ENCODE measurements around the gene ARHGEF18. TPM values are rescaled to one million over a fixed set of nuclear protein-coding genes. Genes with fewer than 3 reads are reported as not detected.

Gene ARHGEF18
- total and polyA plus RNA-seq, 2 donors (not counting 3 experiments of a cell fraction or from before 2014, with no cell fraction given) = 12.1 to 30.7 TPM

DNA sequence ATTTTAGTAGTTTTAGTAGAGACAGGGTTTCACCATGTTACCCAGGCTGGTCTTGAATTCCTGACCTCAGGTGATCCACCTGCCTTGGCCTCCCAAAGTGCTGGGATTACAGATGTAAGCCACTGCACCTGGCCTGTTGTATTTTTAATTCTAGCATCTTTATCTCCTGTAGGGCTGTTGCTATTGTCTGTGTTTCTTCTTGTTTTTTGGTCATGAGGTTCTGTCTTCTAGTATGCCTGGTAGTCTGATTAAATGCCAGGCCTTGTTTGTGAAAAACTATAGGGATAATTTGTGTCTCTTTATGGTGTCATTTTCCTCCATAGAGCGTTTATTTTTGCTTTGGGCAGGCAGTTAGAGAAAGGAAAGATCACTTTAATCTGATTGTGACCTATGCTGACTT lies 3.1 kb downstream of the ARHGEF18 start:
- dilution Hi-C loops (cut with MboI; ENCODE audit: extremely low pct_ligation_motif_present, low sequenced_read_pairs) = no loop called here
- Histone ChIP-seq H3K9me1 (replicated peaks; ENCODE audit: control insufficient read depth, extremely low read depth, insufficient read depth, low read length) (no peaks in the 10 kb centered on the region), H3K9ac (replicated peaks; ENCODE audit: extremely low read depth, insufficient read depth, low read length) (no peak overlapping the region), H4K20me1 (replicated peaks; ENCODE audit: control insufficient read depth, extremely low read depth, insufficient read depth, low read length) (no peaks in the 10 kb centered on the region), H3K36me3 (ENCODE audit: control insufficient read depth in 2 of 2, extremely low read depth in 1 of 2, insufficient read depth in 2 of 2, low read length in 2 of 2) (no peaks in the 10 kb centered on the region), H3K27ac (ENCODE audit: insufficient read depth, low read depth, low read length) (no peak overlapping the region), H3K4me3 (replicated peaks in 1 of 3; ENCODE audit: insufficient read depth in 1 of 3, low read depth in 1 of 3, low read length in 3 of 3) (no peak overlapping the region), H3K79me2 (ENCODE audit: control insufficient read depth, insufficient read depth, low read length) (no peaks in the 10 kb centered on the region), H2AFZ (ENCODE audit: low read depth, low read length) (no peak overlapping the region), H3K27me3 (ENCODE audit: control insufficient read depth in 2 of 2, insufficient read depth in 2 of 2, low read length in 2 of 2) (no peaks in the 10 kb centered on the region), H3K4me2 (ENCODE audit: insufficient read depth, low read length) (no peak overlapping the region), H3K4me1 (ENCODE audit: control insufficient read depth, extremely low read depth, insufficient read depth, low read length) (no peaks in the 10 kb centered on the region), H3K9me3 (replicated peaks; ENCODE audit: control insufficient read depth, insufficient read depth, low read length) (no peaks in the 10 kb centered on the region)
- FAIRE-seq = no peak
- TF ChIP-seq EZH2 (IDR thresholded peaks at IDR 0.05; ENCODE audit: borderline replicate concordance, low read depth, low read length, severe bottlenecking) = no peak
- ChIA-PET POLR2A (no interaction called here), CTCF (no interaction called here)
- intact Hi-C loops (cut with micrococcal nuclease) = no loop called here
- no TSS peak for BruUV-seq (replicated peaks)
- DNase-seq (ENCODE audit: low read depth, low spot score) = no peak

DNA sequence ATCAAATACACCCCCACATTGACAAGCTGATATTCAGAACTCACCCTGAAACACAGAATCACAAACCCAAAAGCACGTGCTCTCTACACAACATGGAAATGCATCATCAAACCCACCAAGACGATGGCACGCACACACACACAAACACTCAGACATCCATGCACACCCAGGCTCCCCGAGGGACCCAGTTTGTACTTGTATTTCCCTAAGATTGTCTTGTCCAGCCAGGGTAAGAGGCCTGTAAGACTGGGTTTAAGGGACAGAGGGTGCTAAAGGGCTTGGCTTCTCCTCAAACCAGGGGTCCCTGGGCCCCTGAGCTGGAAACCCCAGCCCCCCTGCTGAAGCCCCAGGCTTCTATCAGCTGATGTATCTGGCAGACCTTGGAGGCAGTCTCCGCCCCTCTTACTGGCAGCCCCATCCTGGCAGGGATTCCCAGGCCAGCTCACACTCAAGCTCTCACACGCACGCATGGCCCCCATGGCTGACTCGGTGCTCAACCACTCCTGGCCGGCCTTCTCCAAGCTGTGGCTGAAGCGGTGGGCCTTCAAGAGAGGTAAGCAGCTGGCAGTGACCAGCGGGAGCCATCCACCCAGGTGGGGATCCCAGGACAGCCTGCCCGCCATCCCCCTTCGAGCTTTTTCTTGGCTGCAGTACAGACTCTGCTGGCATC lies 6.5 kb downstream of the ARHGEF18 start:
- Histone ChIP-seq H3K9ac (replicated peaks; ENCODE audit: extremely low read depth, insufficient read depth, low read length) (no peak overlapping the region), H3K9me3 (replicated peaks; ENCODE audit: control insufficient read depth, insufficient read depth, low read length) (no peaks in the 10 kb centered on the region), H3K9me1 (replicated peaks; ENCODE audit: control insufficient read depth, extremely low read depth, insufficient read depth, low read length) (no peaks in the 10 kb centered on the region), H2AFZ (ENCODE audit: low read depth, low read length) (no peak overlapping the region), H4K20me1 (replicated peaks; ENCODE audit: control insufficient read depth, extremely low read depth, insufficient read depth, low read length) (no peaks in the 10 kb centered on the region), H3K79me2 (ENCODE audit: control insufficient read depth, insufficient read depth, low read length) (no peaks in the 10 kb centered on the region), H3K4me3 (replicated peaks in 1 of 3; ENCODE audit: insufficient read depth in 1 of 3, low read depth in 1 of 3, low read length in 3 of 3) (no peak overlapping the region), H3K36me3 (ENCODE audit: control insufficient read depth in 2 of 2, extremely low read depth in 1 of 2, insufficient read depth in 2 of 2, low read length in 2 of 2) (no peaks in the 10 kb centered on the region), H3K27me3 (ENCODE audit: control insufficient read depth in 2 of 2, insufficient read depth in 2 of 2, low read length in 2 of 2) (peaks cover 0 to 5% of the 10 kb centered on the region in 2 experiments), H3K4me1 (ENCODE audit: control insufficient read depth, extremely low read depth, insufficient read depth, low read length) (no peaks in the 10 kb centered on the region), H3K27ac (ENCODE audit: insufficient read depth, low read depth, low read length) (no peak overlapping the region), H3K4me2 (ENCODE audit: insufficient read depth, low read length) (no peak overlapping the region)
- dilution Hi-C loops (cut with MboI; ENCODE audit: extremely low pct_ligation_motif_present, low sequenced_read_pairs) (no loop called here), intact Hi-C loops (cut with micrococcal nuclease) (no loop called here)
- ChIA-PET CTCF (interaction anchor here (0.7 to 3.7 kb wide), 16 partner anchors 11 to 444 kb away, joined by 3 to 46 read pairs (median 6); partner anchors contain the start of genes CAMSAP3, MCOLN1 and TRAPPC5), POLR2A (interaction anchor here (1.2 kb wide), 1 partner anchor 444 kb away, joined by 3 read pairs; no protein-coding TSS in a partner anchor)
- DNase-seq (ENCODE audit: low read depth, low spot score) (no peak), FAIRE-seq (no peak)
- TF ChIP-seq POLR2AphosphoS5 (IDR thresholded peaks at IDR 0.05; ENCODE audit: insufficient read depth, low read depth, low read length) (no peak), EZH2 (IDR thresholded peaks at IDR 0.05; ENCODE audit: borderline replicate concordance, low read depth, low read length, severe bottlenecking) (no peak), GATA2 (IDR thresholded peaks at IDR 0.05; ENCODE audit: insufficient read depth, insufficient read length, low read depth, low read length) (no peak), POLR2A (IDR thresholded peaks at IDR 0.05; ENCODE audit: low read depth, low read length) (no peak)
- no TSS peak for BruUV-seq (replicated peaks)
